Transverse colon (tissue), 4 donors: ENCODE data around the gene DNTT. TPM values are rescaled to one million over a fixed set of nuclear protein-coding genes. Genes with fewer than 3 reads are reported as not detected.

Experiments
- DNase-seq: peaks from one replicate; pipeline ENCODE4 v3.0.0-alpha.2; 2019
- H3K27ac ChIP-seq, 4 donors: fragments of 200-600 bp; sonication (generic); 2 replicates each; pipeline ENCODE4 v1.5.1; 2016 to 2018; ENCODE audit warnings: inconsistent platforms in 4 of 4
- H3K27me3 ChIP-seq: fragments of 200-600 bp; sonication (generic); 2 replicates; pipeline ENCODE4 v1.5.1; 2017; ENCODE audit warnings: inconsistent platforms
- H3K36me3 ChIP-seq, 4 donors: fragments of 200-600 bp; sonication (generic); 2 replicates each; pipeline ENCODE4 v1.5.1; 2017 to 2019; ENCODE audit warnings: inconsistent platforms in 4 of 4
- H3K4me1 ChIP-seq, 4 donors: fragments of 200-600 bp; sonication (generic); 2 replicates each; pipeline ENCODE4 v1.5.1; 2017 to 2020; ENCODE audit warnings: inconsistent platforms in 4 of 4
- H3K4me3 ChIP-seq, 4 donors: fragments of 200-600 bp; sonication (generic); 1 replicate in 1 of 4; 2 replicates in 3 of 4; pipeline versions ENCODE4 v1.5.1 to v1.6.1; 2017 to 2019; ENCODE audit warnings: inconsistent platforms in 4 of 4
- H3K9me3 ChIP-seq, 2 donors: fragments of 200-600 bp; sonication (generic); 2 replicates each; pipeline ENCODE4 v1.5.1; 2017 to 2019; ENCODE audit warnings: inconsistent platforms in 2 of 2
- CTCF ChIP-seq, 5 experiments: fragments of 200-600 bp in 3 of 5; fragments of 450-650 bp in 2 of 5; sonication (generic) in 3 of 5; IDR thresholded peaks; 1 replicate in 2 of 5; 2 replicates in 3 of 5; pipeline ENCODE4 v1.5.1; 2016 to 2017; ENCODE audit warnings: antibody characterized with exemption in 5 of 5, inconsistent platforms in 3 of 5, mild to moderate bottlenecking in 2 of 5, moderate library complexity in 1 of 5
- EP300 ChIP-seq: sonication (generic); formaldehyde crosslinking; IDR thresholded peaks from one replicate; pipeline ENCODE4 v1.6.1; 2017; ENCODE audit warnings: antibody characterized with exemption, low read depth
- POLR2A ChIP-seq: fragments of 450-650 bp; IDR thresholded peaks from one replicate; pipeline ENCODE4 v1.6.1; 2016; ENCODE audit warnings: antibody characterized with exemption, mild to moderate bottlenecking, moderate library complexity
- POLR2AphosphoS5 ChIP-seq, 3 donors: sonication (generic); formaldehyde crosslinking; IDR thresholded peaks; one replicate each; pipeline ENCODE4 v1.6.1; 2016; ENCODE audit warnings: antibody characterized with exemption in 3 of 3
- WGBS, 2 donors: methylation state at CpG; one replicate each; pipeline ENCODE4 v1.1.5; 2018; ENCODE audit warnings: low coverage in 1 of 2; 5-methylcytosine and 5-hydroxymethylcytosine counted together
- in situ Hi-C, 4 donors: fragments of 200-750 bp; cut with MboI; loops; one replicate each; pipeline versions ENCODE4 v1.15.0 to v1.15.1; 2017; ENCODE audit warnings: low sequenced_read_pairs in 3 of 4, low pct_ligation_motif_present in 1 of 4, low pct_unique_long_range_greater_than_20kb in 1 of 4
- intact Hi-C: fragments of 100-400 bp; cut with DNase I; formaldehyde crosslinking; loops from one replicate; pipeline ENCODE4 v1.15.1; 2023; ENCODE audit warnings: low total_unique reads
- total RNA-seq, 4 donors: library from RNA; depleted of rRNA; stranded (reverse); fragments of >200 nt; gene quantifications; one replicate each; pipeline ENCODE4 v1.1.0, GENCODE V29; 2016

Gene DNTT
- total RNA-seq, 4 donors from 2014 or later = not detected

DNA sequence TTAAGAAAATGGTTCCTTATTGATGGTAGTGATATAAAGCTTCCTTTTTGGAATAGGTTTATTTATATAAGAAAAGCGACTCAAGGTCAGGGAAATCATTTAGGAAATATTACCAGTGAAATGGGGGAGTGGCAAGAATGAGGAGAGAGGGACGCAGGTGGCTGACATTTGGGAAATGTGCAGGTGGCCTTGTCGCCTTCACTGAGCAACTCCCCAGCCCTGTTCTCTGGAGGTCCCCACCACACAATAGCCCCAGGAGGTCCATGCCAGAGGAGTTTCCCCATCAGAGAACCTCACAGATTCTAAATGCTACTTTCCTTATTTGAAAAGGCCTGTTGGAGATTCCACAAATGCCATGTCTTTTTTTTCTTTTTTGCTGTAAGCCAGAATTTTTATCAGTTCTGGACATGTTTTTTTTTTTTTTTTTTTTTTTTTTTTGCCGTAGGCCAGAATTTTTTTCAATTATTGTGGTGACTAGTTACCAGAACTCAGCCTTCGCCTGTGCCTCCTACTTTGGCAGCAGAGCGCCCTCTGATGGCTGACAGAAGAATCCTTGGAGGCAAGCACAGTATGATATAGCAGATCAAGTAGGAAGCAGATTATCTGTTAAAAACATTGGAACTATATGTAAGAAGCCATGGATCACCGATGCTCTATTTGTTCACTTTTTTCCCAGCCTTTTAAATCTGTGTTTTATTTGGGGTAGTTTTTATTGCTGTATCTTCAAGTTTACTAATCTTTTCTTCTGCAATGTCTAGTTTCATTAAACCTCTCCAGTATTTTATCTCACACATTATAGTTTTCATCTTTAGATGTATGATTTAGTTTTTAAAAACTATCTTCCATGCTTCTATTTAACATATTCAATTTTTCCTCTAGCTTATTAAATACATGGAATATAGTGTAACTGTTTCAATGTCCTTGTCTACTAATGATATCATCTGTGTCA, 36.0 kb downstream of the DNTT start:
- H3K9me3 ChIP-seq = no peaks in the 10 kb centered on the region
- no peaks in the 10 kb centered on the region for H3K36me3 ChIP-seq
- WGBS, 2 donors = 34 to 48% methylated on average over 3 to 7 of the region's 7 CpGs
- H3K27ac ChIP-seq = no peak overlapping the region
- no peak overlapping the region for H3K4me3 ChIP-seq
- in situ Hi-C loops = no loop called here
- TF ChIP-seq POLR2AphosphoS5 (IDR thresholded peaks at IDR 0.05) = no peak
- TF ChIP-seq CTCF (IDR thresholded peaks at IDR 0.05) = peak in 4 of 5 experiments; percentile 52 to 65 (median 58)
- TF ChIP-seq EP300 = no peak
- TF ChIP-seq POLR2A = no peak
- DNase-seq = peak; percentile 69
- no peaks in the 10 kb centered on the region for H3K27me3 ChIP-seq
- H3K4me1 ChIP-seq = no peaks in the 10 kb centered on the region
- intact Hi-C loops = no loop called here

DNA sequence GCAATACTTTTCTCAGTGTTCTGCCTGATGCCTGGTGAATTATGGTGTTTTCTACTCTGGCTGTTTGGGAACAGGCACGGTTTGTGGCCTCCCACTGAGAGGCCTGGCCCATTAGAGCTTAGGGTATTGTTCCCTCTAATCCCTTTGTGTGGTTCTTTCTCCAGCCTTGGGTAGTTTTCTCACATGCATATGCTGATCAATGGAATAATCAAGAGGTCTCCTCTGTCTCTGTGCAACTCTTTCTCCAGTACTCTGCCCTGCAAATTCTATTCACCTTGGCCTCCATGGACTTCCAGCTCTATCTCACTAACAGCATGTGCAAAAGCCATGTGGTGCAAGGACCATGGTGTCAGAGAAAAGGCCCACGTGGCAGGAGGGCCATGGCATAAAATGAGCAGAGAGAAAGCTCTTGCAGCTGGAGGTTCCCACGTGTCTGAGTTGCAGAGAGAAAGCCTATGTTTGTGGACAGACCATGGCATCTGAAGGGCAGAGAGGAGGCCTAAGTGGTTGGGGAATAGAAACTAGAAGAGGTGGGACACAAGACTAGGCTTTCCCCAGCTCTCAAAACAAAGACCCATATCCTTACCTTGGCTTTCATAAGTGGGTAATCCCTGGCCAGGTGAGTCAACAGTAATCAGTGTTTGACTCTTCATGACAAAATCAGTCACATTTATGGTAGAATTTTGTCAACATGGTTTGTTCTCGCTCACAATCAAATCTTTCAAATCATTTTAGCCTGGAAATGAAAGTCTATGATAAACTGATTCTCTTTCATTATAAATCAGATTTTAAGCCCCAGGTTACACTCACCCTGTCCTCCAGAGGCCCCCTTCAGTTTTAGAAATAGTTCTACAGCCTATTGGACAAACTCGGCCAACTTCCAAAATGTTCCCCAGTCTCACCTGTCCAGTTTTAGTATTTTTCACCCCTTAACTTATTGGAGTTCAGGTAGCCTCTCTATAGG, 37.3 kb downstream of the DNTT start:
- H3K27me3 ChIP-seq = no peaks in the 10 kb centered on the region
- TF ChIP-seq EP300 = no peak
- no peak for TF ChIP-seq POLR2AphosphoS5 (IDR thresholded peaks at IDR 0.05)
- TF ChIP-seq POLR2A = no peak
- no peak for TF ChIP-seq CTCF (IDR thresholded peaks at IDR 0.05)
- in situ Hi-C loops = no loop called here
- WGBS, 2 donors = 57 to 80% methylated on average over 4 to 5 of the region's 5 CpGs
- peaks cover 0 to 11% of the 10 kb centered on the region in 2 donors for H3K9me3 ChIP-seq
- H3K36me3 ChIP-seq = no peaks in the 10 kb centered on the region
- H3K27ac ChIP-seq = no peak overlapping the region
- DNase-seq = no peak
- no peak overlapping the region for H3K4me3 ChIP-seq
- intact Hi-C loops = no loop called here
- H3K4me1 ChIP-seq = no peaks in the 10 kb centered on the region

DNA sequence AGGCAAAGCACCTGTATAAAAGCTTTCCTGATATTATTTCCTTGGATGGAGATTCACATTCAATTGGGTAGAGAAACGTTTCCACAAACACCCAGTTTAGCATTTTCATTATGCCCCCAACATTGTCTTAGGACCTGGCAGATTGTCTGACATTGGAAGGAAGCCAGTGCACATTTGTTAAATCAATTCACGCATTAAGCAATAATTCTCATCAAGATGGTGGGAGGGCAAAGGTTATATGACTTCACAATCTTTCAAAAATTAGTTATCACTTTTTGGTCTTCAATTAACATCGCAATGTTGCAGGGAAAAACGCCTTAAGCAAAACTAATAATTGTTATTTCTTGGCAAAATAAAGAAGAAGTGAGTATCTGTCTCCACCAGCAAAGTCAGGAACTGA, 38.2 kb downstream of the DNTT start:
- in situ Hi-C loops (no loop called here), intact Hi-C loops (no loop called here)
- no peaks in the 10 kb centered on the region for H3K4me1 ChIP-seq
- no peak overlapping the region for H3K4me3 ChIP-seq
- TF ChIP-seq CTCF (IDR thresholded peaks at IDR 0.05) (no peak), EP300 (no peak), POLR2AphosphoS5 (IDR thresholded peaks at IDR 0.05) (no peak), POLR2A (no peak)
- H3K27ac ChIP-seq = no peak overlapping the region
- H3K27me3 ChIP-seq = no peaks in the 10 kb centered on the region
- peaks cover 0 to 11% of the 10 kb centered on the region in 2 donors for H3K9me3 ChIP-seq
- H3K36me3 ChIP-seq = no peaks in the 10 kb centered on the region
- no peak for DNase-seq
- whole genome bisulfite sequencing, 2 donors = 76 to 78% methylated on average over 4 of the region's 4 CpGs

DNA sequence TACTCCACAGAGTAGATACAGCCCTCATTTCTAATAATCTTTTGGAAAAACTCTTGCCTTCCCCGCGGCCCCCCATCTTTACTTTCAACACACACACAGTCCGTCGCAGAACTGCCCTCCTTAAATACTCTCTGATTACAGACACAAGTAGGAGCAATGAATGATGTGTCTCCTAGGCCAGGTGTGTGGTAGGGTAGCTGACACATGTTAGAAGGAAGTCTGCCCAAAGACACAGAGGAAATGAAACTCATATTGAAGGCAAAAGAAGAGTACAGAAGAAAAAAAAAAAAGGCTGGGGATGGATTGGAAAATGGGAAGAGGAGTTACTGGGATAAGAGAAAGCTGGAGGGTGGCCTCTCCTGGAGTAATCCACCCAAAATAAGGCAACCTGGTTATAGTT, 39.9 kb downstream of the DNTT start:
- H3K4me3 ChIP-seq = no peak overlapping the region
- peaks cover 0 to 11% of the 10 kb centered on the region in 2 donors for H3K9me3 ChIP-seq
- intact Hi-C loops (no loop called here), in situ Hi-C loops (no loop called here)
- H3K27ac ChIP-seq = no peak overlapping the region
- no peaks in the 10 kb centered on the region for H3K36me3 ChIP-seq
- no peaks in the 10 kb centered on the region for H3K4me1 ChIP-seq
- no peak for DNase-seq
- no peak for TF ChIP-seq CTCF (IDR thresholded peaks at IDR 0.05)
- TF ChIP-seq EP300 = no peak
- TF ChIP-seq POLR2A = no peak
- no peak for TF ChIP-seq POLR2AphosphoS5 (IDR thresholded peaks at IDR 0.05)
- WGBS, 2 donors = 92 to 100% methylated on average over 1 to 4 of the region's 4 CpGs
- no peaks in the 10 kb centered on the region for H3K27me3 ChIP-seq
